SHP77 treated with DMSO at 0.1 percent for 48 hours (cell line): ENCODE measurements around the gene SLMAP.

ENCODE experiments used
- DNase-seq: peaks from one replicate; lab custom pipeline; 2025; lab: John Stamatoyannopoulos, UW

Gene SLMAP

GRCh38 chr3:57942388-57942787 is 186.3 kb downstream of the SLMAP start:
- no peak for DNase-seq

GRCh38 chr3:57942872-57943283 is 186.8 kb downstream of the SLMAP start:
- DNase-seq: no peak

GRCh38 chr3:57943525-57944495 is 187.7 kb downstream of the SLMAP start:
- DNase-seq: no peak

- no peak for DNase-seq
Observed at GRCh38 chr3:57946970-57947381, 190.9 kb downstream of the SLMAP start.

- no peak for DNase-seq
Observed at GRCh38 chr3:57948080-57948671, 192.1 kb downstream of the SLMAP start.

GRCh38 chr3:57948781-57949242 is 192.7 kb downstream of the SLMAP start:
- no peak for DNase-seq

GRCh38 chr3:57949344-57949743 is 193.2 kb downstream of the SLMAP start:
- no peak for DNase-seq

GRCh38 chr3:57949785-57950615 is 193.9 kb downstream of the SLMAP start:
- DNase-seq: no peak

GRCh38 chr3:57951066-57951882 is 195.2 kb downstream of the SLMAP start:
- DNase-seq: no peak

GRCh38 chr3:57952208-57952631 is 196.1 kb downstream of the SLMAP start:
- DNase-seq: no peak

GRCh38 chr3:57952651-57953050 is 196.5 kb downstream of the SLMAP start:
- no peak for DNase-seq

- DNase-seq: no peak
Observed at GRCh38 chr3:57953576-57953975, 197.5 kb downstream of the SLMAP start.

GRCh38 chr3:57956119-57956832 is 200.2 kb downstream of the SLMAP start:
- no peak for DNase-seq

- no peak for DNase-seq
Observed at GRCh38 chr3:57956833-57957174, 200.7 kb downstream of the SLMAP start.

GRCh38 chr3:57957824-57958223 is 201.7 kb downstream of the SLMAP start:
- DNase-seq: no peak

GRCh38 chr3:57958642-57959422 is 202.7 kb downstream of the SLMAP start:
- no peak for DNase-seq

- no peak for DNase-seq
Observed at GRCh38 chr3:57959423-57960173, 203.5 kb downstream of the SLMAP start.

GRCh38 chr3:57960174-57960505 is 204.0 kb downstream of the SLMAP start:
- DNase-seq: no peak

- no peak for DNase-seq
Observed at GRCh38 chr3:57961177-57961827, 205.2 kb downstream of the SLMAP start.
